Activated CD8-positive, alpha-beta memory T cell treated with anti-CD3 and anti-CD28 coated beads for 1 hour (primary cell): ENCODE data around the gene PEX10.

Experiments
- DNase-seq, 2 donors: peaks; one replicate each; pipeline ENCODE4 v3.0.0-alpha.2; 2020; ENCODE audit warnings: low read depth in 1 of 2; ENCODE audit errors: extremely low read depth in 1 of 2

PEX10 gene

DNA sequence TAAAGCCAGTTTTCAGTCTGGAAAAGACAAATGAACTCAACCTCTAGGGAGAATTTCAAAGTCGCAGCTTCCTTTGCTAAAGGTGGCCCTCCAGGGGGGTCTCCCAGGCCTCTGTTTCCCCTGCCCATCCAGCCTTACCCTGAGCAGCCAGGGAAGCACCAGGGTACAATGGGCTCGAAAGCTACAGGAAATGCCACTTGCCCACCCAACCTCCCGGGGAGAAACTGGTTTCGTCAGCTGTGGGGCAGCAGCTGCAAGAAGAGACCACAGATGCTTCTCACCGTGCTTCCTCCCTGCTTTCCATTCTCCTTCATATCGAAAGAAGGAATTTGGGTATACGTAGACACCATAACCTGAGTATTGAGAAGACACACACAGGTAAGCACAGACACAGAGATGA is 22.7 kb downstream of the PEX10 start:
- no peak for DNase-seq

DNA sequence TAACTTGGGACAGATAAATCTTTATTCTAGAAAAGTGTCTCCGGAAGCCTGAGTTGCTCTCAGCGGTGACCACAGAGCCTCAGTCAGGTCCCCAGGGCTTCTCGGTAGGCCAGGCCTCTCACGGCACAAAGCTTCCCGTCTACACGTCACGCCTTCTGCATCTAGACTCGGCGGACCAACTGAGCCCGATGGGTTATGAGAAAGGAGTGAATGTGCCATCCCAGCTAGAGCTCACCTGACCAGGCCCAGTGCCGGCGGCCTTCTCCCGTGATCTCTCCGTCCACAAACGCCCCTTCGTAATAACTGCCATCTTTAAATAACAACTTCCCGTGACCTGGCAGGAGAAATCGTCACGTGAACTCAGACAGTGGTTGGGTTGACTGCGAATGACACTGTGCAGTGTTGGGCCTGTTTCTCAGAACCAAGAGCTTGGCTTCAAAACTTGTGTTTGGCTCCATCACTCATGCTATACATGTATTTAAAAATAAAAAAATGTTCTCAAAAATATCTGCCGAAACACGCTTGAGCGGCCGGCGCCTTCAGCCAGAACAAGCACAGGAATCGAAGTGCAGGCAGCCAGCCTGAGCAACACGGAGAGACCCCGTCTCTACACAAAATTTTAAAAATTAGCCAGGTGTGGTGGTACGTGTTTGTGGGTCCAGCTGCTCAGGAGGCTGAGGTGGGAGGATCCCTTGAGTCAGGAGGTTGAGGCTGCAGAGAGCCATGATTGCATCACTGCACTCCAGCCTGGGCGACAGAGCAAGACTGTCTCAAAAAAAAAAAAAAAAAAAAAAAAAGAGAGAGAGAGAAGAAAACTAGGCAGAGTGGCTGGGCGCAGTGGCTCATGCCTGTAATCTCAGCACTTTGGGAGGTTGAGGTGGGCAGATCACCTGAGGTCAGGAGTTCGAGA is 24.1 kb downstream of the PEX10 start:
- DNase-seq, result no peak

DNA sequence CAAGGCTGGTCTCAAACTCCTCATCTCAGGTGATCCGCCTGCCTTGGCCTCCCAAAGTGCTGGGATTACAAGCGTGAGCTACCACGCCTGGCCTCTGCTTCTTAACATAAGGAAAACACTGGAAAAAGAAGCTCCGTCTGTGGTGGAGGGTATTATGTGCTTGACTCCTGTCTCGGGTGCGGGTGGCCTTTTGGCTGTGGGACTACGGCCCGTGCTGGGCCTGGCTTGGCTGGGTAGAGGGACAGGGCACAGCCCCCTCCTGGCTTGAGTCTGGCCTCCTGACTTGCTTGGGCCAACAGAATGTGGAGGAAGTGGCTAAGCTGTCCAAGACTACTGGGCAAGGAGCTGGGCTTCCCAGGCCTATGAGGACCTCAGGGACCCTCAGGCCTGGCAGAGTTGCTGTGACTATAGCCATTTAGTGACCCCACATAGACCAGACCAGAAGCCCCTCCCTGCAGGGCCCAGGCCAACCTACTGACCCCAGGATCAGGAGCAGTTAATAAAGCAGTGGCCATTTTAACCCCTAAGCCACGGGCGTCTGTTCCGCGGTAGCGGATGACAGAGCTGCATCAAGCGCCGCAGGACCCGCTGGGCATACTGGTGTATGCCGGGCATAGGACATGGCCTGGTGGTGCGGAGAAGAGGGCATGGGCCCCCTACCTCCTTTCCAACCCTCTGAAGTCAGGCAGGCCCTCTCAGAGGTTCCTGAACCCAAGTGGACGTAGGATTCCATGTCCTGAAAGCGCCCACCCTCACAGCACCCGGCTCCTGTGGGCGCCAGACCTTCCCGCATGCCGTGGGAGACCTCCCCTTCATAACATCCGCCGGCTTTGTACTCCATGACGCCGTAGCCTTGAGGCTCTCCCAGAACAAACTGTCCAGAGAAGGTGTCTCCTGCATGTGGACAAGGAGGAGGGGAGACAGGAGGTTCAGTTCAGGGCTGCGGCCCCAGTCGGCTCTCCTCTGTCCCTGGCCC is 25.4 kb downstream of the PEX10 start:
- no peak for DNase-seq

DNA sequence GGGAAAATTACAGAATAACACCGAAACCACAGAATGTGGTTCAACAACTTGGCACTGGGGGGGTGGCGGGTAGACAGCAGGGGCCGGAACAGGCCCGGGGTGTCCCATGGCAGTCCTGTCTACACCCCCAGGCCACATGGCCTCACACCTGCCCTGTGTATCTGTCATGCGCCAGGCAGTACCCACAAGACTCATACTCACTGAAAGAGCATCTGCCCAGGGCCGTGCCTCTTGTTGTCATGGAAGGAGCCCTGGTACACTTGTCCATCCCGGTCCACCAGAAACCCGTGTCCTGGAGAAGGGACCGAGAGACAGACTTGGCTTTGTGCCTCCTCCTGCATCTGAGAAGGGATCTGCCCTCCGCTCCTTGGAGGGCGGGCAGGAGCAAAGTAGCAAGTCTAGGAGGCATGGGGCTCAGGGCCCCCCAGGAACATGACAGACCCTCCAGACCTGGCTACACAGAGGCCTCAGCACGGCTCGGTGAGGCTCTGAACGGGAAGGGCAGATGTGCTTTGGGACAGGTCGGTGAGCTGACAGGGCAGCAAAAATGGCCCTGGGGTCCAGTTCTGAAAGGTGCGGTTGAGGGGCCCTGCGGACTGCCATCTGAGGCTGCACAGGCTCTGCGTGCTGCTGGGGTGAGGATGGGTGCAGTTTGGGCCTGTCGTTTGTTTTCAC is 26.6 kb downstream of the PEX10 start:
- DNase-seq, result no peak

DNA sequence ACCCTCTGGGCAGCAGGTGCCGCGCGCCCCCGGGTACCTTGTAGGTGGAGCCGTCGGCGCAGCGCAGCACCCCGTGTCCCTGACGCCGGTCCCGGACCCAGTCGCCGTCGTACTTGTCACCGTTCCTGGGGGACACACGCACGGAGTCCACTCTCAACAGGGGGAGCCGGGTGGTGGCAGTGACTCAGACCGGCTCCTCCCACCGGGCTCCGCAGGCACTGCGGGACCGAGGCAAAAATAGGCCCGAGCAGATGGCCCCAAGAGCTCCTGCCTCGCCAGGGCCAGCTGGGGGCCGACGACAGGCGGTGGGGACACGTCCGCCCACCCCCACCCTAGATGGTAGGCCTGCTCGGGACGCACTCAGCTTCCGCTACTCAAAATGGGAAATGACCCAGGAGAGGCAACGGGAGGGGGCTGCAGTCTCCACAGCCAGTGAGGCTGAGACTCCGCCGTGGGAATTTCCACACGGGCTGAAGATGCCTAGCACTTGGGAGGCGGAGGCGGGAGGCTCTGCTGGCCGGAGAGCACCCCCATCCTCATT is 27.4 kb downstream of the PEX10 start:
- no peak for DNase-seq

DNA sequence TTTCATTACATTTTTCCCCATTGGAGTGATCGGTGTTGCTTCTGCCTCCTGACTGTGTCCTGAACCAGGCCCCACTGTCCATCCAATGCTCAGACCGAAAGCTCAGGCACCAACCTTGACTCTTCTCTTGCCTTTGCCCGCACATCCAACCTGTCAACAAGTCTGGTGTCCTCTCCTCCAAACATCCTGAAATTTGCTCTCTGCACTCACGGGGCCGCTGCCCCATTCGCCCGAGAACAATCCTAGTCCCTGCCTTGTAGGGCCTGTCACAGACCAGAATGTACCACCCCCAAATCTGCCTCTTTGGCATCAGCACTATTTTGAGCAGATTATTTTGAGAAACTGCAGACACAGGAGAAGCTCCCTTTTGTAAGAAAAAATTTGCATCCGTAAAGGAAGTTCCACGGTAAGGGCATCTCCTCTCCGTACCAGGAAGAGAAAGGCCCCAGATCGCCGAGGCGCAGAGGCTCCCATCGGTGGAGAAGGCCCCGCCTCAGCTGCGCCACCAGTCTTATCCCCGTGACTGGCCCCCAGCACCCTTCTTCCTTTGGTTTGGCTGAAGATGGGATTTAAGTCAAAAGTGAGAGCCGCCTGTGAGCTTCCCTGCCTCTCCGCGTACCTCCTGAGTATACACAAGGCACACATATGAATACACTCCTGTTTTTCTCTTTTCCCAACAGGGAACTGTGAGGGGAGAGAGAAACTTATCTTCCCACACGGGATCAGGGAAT is 28.1 kb downstream of the PEX10 start:
- DNase-seq, result no peak

DNA sequence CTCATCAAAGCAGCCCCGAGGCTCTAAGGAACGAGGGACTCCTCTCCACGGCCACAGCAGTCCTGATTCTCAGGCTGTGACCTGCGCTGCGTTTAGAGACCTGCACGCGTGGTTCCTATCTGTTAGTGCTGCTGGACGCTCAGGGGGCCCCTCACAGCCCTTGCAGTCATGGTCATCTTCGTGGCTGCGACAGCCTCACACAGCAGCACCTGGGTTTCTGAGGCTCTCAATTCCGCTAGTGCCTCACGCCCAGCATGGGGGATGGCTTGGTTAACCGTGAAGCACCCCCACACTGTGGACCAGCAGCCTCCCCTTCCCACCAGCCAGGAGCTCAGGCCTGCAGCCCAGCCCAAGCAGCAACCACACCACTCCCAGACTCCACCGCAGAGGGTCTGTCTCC is 28.8 kb downstream of the PEX10 start:
- no peak for DNase-seq

DNA sequence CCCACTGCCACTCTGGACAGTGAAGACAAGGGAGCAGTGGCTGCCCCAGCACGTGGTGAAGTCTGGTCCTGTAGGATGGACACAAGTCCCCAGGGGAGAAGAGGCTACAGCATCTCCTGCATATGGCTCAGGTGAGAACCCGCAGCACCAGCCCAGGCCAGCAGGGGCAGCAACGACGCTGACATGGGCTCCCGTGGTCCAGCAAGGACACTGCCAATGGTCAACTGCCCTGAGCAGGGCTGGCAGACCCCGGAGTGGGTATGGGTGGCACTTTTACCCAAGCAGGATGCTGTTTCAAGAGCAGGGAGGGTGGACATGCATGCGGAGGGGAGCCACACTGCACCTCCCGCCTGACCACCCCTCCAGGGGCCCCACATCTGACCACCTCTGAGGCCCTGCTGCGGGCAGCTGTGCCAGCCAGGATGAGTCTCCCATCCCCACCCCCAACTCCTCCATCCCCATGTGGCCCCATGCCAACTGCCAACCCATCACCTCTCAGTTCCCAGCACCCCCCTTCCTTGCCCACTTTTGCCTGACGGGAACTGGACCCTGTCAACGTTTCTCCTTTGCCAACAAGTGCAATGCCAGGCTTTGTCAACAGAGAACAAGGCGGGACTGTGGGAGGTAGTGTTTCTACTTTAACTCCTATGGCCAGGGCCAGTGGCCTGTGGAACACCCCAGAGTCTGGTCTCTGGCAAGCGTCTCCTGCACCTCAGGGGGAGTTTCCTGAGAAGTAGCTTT is 29.6 kb downstream of the PEX10 start:
- no peak for DNase-seq

DNA sequence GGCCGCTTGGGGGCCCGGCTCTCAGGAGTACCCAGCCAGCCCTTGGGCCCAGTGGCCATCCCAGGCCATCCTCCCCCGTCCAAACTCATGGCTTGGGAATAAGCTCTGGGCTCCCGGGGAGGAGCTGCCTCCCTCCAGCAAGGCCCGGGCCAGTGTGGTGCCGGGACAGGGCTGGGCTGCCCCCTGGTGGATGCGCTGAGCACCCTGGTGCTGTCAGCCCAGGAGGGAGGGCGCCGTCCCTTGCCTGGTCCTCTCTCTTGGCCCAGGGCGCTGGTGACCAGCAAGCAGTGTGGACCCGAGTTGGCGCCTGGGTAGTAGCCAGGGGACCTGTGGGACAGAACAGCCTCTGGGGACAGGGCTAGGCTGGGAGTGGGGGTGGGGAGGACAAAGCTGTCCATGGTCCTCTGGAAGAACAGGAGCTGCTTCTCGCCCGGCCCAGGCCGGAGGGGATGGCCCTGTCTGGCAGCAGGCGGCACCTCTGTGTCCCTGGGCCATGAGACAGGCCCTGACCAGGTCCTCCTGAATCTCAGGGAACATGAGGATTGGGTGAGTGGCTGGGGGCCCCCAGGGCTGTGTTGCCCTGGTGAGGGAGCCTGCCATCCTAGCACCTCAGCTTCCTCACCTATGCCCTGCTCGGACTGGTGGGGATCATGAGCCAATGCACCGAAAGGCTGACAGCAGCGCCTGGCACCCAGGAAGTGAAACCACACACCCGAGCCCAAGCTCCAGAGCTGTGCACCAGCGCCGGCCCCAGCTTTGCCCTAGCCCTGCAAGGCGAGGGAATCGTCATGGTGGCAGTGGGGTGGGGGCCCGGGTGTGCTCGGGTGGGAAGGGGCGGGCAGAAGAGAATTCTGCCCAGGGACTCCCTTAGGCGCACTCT is 30.4 kb downstream of the PEX10 start:
- peak; percentile 45 to 63 for DNase-seq

DNA sequence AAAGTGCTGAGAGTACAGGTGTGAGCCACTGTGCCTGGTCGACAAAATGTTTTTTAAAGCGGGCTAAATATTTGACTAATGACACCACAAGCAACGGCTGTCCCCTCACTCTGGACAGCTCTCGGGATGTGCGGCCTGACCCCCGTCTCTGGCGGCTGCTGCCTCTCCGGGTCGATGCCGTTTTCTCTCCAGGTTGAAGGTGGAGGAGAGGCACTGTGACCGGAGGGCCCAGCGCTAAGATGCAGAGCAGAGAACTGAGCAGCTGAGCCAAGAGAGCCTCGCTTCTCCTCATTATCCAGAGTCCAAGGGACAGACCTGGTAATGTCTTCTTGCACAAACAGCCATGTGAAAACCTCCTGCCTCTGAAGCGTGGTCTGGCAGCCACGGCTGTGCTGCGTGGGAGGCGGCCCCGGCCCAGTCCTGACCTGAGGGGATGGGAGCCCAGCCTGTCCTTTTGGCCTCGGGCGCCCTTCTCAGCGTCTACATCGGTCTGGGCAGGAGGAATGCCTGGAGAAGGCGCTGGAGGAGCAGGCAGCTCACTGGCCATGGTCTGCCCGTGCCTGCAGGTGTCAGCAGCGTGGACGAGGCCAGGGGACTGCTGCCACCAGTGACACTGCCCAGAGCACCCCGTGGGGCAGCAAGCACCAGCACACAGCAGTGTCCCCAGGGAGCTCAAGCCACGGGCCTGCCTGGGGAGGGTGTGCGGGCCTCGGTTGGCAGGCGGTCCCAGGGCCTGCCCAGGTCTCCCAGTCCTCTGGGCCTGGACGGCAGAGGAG is 31.4 kb downstream of the PEX10 start:
- DNase-seq, result no peak

DNA sequence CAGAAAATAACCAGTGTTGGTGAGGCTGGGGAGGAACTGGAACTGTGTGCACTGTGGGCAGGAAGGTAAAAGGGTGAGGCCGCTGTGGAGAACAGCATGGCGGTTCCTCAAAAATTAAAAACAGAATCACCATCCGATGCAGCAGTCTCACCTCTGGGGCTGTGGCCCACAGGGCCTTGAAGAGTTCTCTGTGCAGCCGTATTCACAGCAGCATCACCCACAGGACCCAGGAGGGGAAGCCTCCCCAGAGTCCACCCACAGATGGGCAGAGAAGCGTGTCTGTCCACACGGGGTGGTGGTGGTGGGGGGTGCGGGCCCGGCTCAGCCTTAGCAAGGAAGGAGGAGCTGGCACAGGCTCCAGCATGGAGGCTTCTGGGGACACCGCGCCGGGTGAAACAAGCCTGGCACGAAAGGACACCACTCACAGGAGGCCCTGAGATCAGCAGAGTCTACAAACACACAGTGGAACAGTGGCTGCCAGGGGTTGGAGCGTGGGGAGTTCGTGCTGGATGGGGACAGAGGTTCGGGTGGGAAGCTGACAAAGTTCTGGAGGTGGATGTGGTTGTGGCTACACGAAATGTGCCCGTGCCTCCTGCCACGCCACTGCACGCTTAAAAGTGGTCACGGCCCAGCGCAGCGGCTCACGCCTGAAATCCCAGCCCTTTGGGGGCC is 32.5 kb downstream of the PEX10 start:
- DNase-seq, result no peak

DNA sequence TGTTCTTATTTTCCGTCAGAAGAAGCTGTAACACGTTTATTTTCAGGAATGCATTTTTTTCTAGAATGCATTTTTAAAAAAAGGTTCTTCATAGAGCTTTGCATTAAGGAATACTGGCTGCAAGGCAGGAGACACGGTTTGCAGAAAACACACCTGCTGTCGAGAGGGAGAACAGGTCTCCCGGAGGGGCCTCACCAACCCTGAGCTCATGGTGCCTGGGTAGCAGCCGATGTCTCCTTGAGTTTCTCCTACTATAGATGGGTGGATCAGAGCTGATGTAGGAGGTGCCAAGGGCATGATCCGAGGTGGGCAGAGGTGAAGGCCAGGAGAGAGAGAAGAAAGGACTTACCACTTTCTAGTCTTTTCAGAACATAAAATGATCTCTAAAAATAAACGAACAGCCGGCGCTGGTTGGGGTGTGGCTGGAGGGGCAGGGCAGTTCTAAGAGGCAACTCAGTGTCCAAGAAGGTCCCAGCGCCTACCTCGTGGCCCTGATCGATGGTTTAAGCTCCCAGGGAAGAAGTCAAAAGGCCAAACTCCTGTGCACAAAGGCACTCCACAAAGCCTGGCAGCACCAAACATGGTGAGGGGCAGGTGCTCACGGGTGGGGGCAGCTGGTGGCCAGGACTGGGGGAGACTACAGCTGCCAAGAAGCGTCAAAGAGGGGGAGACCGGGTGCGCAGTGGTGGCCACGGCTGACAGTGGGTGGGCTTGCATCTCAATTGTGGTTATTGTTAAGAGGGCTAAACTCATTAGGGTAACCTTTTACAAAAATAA is 33.2 kb downstream of the PEX10 start:
- no peak for DNase-seq

DNA sequence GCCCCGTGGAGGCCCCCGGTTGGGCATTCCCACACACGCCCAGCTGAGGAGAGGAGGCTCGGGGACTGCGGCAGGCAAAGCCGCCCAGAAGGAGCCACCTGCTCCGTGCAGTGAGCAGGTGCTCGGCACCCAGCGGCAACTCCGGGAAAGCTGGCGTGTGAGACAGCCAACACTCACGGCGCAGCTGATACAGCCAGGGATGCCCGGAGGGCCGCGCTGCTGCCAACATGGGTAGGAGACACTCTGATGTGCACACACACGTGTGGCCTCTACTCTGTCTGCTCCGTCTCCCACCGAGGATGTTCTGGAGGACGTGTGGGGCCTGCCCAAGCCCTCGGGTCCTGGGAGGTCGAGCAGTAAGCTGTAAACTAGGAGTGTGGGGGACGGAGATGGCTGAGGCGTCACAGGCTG is 33.9 kb downstream of the PEX10 start:
- no peak for DNase-seq

DNA sequence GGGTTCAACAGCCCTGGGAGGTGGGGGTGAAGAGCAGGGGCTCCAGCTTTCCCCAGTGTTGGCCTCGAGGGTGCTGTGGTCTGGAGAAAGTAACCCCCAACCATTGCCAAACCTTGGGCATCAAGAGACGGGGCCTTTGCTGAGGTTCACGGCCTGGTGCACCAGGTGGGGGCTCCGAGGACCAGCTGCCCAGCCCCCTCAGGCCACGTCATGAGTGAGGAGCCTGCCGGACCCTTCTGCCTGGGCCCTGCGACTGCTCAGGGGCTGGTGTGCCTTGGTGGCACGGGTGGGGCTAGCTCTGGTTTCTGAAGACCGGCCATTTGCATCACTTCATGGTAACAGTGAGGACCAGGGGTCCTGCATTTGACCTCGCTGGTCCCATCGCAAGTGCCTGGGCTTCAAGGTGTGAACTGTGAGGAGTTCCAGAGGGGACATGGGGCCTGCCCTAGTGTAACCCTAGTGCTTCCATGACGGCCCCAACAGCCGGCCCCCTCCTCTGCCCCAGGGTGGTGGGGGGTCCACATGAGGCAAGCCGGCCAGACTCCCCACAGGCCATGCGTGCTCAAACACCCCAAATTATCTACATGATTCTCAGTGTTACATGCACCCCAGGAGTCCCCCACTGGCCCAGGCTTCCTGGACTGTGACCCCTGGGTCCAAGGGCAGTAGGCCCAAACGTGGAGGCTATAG is 34.5 kb downstream of the PEX10 start:
- DNase-seq, result no peak

DNA sequence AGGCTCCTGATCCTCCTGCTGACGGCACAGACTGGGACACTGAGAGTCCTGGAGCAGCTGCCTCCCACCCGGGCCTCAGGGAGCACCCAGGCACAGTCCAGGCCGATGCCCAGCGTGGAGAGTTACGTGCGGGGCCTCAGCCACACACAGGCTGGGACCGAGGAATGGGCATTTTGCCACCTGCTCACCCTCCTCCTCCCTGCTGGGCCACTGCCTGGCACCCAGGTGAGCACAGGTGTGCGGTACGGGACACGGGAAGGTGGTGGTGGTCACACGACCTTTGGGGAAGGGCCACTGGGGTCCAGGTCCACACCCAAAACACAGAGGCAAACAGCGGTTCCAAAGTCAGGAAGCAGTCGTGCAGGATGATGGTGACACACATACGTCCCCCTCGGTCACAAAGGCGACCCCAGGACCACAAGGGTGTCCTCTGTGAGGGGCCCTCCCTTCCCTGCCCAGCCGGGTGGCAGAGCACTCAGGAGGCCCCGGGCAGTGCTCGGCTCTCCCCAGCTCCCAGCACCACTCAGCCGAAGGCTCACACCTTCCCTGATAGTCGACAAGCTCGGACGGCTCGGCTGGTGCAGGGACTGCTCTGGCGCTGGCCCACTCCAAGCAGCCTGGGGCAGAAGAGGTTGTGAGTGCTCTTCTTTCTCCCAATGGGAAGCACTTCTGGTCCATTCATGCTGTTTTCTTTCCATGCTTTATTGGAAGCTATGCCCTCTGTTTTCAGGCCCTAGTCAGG is 35.3 kb downstream of the PEX10 start:
- DNase-seq, result no peak
